Measurements from ENCODE around the gene ITM2C.
A peak's percentile ranks its signal among the peaks of the same experiment; 100 is the strongest.

ITM2C gene

DNA sequence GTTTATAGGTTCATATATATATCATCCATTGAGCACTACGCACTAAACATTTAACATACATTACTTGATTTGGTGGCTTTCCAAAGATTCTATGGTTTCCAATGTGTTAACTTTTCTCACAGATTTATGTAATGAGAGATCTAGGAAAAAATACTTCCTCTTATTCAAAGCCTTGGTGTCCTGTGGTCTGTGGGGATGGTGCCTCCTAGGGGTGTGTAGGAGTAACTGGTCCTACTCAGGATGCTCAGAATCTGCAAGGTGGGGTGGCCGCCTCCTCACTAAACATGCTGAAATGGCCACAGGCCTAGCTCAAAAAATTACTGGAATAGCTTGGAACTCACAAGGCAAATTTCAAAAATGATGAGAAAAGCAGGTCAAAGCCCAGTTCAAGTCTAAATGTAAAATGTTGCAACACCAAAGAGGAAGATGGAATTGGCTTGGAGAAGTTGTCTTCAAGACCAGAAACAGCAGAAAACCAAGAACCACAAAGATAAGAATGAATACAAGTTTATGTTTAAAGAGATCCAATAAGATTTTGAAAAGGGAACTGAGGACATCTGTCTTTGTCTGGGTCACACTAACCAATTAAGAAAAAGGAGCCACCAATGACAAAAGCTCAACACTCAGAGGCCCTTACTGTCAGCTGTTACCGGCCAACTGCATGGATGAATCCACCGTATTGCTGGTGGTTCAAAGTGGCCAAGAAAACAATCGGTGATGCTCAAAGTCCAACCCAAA lies 48.8 kb downstream of the ITM2C start:
- in situ Hi-C loops (cut with HindIII; ENCODE audit: low pct_ligation_motif_present, low pct_unique_long_range_greater_than_20kb, low sequenced_read_pairs) = no loop called here
- DNase-seq = peak; percentile 38

DNA sequence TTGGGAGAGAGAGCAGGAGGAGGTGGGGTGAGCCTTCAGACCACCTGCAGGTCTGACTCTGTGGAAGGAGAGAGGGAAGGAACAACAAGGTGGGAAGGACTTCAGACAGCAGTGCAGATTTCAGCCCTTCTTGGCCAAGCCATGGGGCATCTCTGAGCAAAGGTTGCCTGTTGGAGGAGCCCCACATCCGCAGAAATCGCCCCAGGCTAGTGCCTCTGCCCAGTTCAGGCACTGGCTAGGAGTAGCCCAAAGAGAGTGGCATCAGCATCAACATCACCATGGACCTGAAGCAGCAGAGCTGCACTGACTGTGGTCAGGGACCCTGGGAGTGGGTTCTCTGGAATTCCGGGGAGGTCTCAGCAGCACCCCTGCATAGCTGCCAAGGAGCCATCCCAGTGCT lies 50.1 kb downstream of the ITM2C start:
- no peak for DNase-seq
- in situ Hi-C loops (cut with HindIII; ENCODE audit: low pct_ligation_motif_present, low pct_unique_long_range_greater_than_20kb, low sequenced_read_pairs) = no loop called here

DNA sequence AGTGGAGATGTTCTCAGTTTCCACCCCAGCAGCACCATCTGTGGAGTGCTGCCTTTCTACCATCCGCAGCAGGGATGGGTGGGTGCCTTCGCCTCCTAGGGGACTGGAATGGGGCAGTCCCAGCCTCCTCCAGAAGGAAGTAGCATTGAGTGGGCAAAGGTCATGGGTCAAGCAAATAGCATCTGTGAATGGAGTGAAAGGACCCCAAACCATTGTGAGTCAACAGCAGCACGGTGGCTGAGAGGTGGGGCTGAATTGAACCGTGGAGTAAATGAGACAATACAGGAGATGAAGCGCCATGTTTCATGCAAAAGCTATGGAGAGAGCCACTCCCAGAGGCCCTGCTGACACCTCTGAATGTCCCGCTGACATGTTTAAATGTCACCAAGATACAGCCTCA lies 50.6 kb downstream of the ITM2C start:
- in situ Hi-C loops (cut with HindIII; ENCODE audit: low pct_ligation_motif_present, low pct_unique_long_range_greater_than_20kb, low sequenced_read_pairs) = no loop called here
- no peak for DNase-seq

DNA sequence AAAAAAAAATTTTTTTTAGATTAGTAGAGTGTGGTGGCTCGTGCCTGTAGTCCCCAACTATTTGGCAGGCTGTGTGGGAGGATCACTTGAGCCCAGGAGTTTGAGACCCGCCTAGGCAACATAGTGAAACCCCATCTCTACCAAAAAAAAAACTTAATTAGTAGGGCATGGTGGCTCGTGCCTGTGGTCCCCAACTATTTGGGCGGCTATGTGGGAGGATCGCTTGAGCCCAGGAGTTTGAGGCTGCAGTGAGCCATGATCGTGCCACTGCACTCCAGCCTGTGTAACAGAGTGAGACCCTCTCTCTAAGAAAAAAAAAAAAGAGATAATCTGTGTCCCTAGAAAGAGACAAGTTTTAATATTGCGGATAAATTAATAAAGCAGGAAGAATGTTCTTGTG lies 51.5 kb downstream of the ITM2C start:
- DNase-seq = no peak
- in situ Hi-C loops (cut with HindIII; ENCODE audit: low pct_ligation_motif_present, low pct_unique_long_range_greater_than_20kb, low sequenced_read_pairs) = no loop called here

DNA sequence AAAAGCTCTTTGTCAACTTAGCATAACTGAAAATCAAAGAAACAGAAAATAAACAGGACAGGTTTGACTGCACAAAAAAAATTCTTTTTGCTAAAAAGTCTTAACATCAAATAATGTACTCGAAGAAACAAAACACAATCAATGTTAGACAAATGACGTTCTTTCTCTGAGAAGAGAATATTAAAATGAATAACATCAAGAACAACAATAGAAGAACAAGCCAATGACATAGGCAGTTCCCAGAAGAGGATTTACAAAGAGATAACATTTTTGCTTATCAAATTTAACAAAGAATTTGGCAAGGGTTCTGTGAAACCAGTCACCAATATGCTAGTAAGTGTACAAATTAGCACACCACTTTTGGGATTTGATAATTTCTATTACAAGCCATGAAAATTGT lies 54.5 kb downstream of the ITM2C start:
- in situ Hi-C loops (cut with HindIII; ENCODE audit: low pct_ligation_motif_present, low pct_unique_long_range_greater_than_20kb, low sequenced_read_pairs) = no loop called here
- DNase-seq = no peak

DNA sequence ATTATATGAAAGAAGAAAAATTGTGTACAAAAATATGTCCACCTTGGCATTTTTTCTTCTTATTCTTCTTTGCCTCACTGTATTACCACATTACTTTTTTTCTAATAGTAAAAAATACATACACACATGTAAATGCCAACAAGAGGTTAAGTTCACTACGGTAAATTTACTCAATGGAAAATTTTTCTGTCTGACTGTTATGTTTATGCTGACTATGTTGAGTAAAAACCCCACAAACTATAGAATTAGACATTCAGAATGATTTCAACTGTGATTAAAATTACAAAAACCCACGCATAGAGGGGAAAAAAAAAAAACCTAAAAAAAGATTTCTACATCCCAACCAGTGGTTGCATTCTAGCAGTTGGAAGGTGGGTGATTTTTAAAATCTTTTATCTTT lies 54.9 kb downstream of the ITM2C start:
- in situ Hi-C loops (cut with HindIII; ENCODE audit: low pct_ligation_motif_present, low pct_unique_long_range_greater_than_20kb, low sequenced_read_pairs) = no loop called here
- DNase-seq = no peak

DNA sequence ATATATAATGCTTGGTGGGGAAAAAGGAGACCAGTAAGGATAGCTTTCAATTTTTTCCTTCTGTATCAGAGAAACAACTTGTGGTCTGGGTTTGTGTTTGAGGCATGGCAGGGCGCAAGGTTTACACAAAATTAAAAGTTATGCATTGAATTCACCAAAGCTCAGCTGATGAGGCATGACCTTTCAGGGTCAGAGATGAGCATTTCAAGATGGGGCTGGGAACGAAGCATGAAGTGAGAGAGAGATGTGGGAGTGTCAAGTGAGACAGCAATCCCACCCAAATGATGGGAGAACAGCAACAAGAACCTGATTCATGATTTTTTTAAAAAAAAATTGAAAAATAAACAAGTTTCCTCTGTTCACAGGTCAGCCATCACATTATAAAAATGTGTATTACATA lies 55.4 kb downstream of the ITM2C start:
- in situ Hi-C loops (cut with HindIII; ENCODE audit: low pct_ligation_motif_present, low pct_unique_long_range_greater_than_20kb, low sequenced_read_pairs) = no loop called here
- DNase-seq = no peak

DNA sequence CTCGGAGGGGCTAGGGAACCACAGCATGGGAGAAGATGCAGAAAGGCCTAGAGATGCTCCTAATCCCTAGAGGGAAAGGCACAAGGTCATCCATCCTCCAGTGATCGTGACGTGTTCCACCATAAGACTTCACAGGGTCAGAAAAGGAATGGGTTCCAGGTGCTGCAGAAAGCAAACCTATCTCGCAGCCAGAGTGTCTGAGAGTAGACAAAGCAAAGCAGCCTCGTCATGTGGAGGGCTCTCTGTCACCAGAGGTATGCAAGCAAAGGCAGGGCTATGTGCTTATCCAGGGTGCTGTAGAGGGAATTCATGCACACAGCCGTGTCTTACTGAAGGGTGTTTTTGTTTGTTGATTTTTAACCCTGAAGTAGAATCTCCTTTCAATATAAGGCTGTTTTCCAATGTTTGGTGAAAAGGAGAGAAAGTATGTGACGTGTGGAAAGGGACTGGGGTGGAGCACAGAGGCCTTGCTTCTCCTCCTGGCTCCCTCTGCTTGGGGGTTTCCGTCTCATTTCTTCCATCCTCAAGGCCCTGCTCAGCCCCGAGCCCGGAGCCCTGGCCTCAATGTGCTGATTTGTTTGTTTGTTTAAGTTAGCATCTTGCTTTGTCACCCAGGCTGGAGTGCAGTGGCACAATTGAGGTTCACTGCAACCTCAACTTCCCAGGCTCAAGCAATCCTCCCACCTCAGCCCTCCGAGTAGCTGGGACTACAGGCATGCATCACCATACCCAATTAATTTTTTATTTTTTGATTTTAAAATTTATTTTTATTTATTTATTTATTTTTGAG lies 57.3 kb downstream of the ITM2C start:
- in situ Hi-C loops (cut with HindIII; ENCODE audit: low pct_ligation_motif_present, low pct_unique_long_range_greater_than_20kb, low sequenced_read_pairs) = no loop called here
- DNase-seq = no peak

DNA sequence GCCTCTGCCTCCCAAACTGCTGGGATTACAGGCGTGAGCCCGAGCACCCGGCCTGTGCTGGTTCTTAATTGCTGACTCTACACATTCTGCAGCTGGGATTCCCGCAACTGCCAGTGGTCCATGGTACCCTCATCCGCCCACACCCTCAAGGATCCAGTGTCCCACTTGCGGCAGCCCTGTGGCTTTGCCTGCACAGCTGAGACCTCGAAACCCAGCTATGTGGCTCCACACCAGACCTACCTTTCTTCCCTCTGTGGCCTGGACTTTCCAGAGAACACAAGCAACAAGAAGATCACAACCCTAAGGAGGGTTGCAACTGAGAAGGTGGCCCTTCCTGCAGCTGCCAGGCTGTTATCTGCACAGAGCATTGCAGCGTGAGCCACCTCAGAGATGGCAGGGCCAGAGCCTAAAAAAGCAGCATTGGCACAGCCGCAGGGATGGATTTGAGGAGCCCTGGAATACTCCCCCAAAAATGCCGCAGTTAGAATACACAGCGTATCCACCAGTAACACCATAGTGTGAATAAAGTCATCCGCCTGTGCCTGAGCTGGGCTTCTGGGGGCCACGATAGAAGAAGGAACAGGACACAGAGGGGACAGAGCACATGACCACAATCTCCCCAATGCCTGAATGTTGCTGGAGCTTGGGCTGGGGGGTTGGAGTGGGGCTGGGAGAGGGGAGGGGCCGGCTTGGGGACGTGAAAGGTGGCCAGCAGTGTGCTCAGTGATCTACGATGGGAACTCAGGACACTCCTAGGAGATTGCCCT lies 58.4 kb downstream of the ITM2C start:
- in situ Hi-C loops (cut with HindIII; ENCODE audit: low pct_ligation_motif_present, low pct_unique_long_range_greater_than_20kb, low sequenced_read_pairs) = no loop called here
- no peak for DNase-seq

DNA sequence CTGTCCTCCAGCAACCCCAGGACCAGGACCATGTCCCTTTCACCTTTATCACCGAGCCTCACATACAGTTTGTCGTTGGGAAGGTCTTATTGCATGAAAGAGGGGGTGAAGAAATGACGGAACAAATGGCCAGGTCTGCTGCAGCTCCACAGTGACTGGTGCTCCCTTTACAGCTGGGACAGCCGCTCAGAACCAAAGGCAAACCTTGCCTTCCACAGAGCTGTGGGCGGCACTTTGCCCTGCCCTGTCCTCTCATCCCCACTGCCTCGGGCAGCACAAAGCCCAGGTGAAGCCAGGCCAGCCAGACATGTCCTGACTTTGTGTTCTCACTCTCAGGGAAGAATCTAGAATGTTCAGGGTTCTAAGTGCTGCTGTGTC lies 59.3 kb downstream of the ITM2C start:
- DNase-seq = no peak
- in situ Hi-C loops (cut with HindIII; ENCODE audit: low pct_ligation_motif_present, low pct_unique_long_range_greater_than_20kb, low sequenced_read_pairs) = no loop called here

DNA sequence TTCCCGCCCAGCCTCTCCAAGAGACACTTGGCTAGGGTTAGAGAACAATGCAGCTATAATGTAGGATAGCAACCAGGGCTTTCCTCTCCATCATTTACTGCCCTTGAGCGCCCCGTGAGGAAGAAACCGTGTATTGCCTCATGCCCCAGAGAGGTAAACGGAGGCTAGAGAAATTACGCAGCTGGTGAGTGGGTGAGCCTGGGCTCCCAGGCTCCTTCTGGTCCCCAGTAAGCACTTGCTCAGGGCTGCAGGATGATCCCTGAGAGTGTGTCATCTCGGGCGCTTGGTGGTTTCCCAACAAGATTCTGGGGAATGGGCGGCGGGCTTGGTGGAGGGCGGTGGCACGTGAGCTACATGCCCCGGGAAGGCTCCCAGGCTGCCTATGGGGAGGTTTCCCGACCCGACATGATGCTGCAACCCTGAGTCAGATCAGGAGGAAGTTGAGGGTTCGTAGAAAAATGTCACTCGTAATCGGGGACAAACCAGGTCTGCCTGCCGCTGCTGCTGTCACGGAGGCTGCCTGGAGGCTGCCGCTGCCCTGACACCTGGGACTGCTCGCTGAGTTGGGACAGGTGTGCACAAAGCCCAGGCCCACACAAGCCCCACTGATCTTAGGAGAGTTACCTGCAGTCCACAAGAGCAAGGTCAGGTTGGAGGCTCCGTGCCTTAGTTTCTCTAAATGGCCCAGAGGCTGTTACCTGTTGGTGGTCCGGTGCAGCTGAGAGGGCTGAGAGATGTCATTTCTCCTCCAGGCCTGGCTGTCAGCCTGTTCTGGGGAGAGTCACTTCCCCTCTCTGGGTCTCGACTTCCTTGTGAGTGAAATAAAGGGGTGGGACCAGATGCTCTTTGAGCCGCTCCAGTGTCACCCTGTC lies 60.0 kb downstream of the ITM2C start, which contains the start of gene GPR55:
Gene GPR55 (minus strand): TSS at position 773 of the 872 bp plus-strand sequence. CDS start 14,280 bp downstream, outside the sequence.
- in situ Hi-C loops (cut with HindIII; ENCODE audit: low pct_ligation_motif_present, low pct_unique_long_range_greater_than_20kb, low sequenced_read_pairs) = no loop called here
- DNase-seq = no peak

DNA sequence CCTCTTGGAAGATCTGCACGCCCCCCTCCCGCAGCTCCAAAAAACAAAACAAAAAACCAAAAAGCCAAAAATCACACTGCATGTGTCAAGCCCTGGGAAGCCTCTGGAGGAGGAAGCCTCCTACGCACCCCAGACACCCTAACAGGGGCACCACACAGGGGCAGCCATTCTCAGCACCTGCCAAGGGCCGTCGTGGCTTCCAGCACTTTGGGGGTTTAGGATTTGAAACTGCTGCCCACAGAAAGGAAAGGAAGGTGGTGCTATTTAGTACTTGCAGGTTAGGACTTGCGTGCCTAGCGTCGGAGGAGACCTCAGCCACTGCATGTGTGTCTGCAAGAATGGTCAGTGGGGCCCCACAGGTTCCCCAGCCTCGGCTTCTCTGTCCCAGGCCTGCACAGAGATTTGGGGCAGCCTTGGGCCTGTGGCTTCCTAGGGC lies 60.7 kb downstream of the ITM2C start:
- in situ Hi-C loops (cut with HindIII; ENCODE audit: low pct_ligation_motif_present, low pct_unique_long_range_greater_than_20kb, low sequenced_read_pairs) = no loop called here
- no peak for DNase-seq

DNA sequence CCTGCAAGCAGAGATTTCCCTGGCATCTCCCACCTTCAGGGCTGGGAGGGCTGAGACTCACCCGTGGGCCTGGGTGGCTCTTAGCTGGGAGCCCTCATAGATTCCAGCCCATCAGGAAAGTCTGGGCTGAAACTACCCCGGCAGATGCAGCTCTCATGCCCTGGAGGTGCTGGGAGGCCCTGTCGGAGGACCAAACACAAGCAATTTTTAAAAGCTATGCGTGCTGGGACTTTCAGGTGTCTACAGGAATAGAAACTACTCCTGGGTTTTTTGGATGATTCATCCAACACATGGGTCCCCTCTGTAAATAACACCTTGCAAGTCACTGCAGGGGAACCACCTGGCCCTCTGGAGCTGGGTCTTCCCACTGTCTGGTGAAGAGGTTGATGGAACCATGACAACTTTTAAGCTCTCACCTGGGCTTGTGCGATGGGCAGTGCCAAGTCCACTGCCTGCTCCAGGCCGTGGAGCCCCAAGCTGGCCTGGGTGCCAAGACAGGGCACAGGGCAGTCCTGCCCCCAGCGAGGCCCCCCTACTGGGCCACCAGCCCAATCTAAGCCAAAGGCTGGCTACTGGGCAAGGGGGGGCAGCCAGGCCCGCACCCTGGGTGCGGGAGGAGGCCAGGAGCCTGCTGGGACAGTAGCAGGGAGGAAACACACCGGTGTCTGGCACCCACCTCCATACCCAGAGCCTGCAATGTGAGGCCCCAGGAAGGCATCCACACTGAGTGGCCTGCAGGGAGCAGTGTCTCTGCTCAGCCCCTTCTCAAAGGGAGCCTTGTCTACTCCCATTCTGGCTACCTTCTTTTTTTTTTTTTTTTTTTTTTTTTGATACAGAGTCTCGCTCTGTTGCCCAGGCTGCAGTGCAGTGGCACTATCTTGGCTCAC lies 61.4 kb downstream of the ITM2C start:
- in situ Hi-C loops (cut with HindIII; ENCODE audit: low pct_ligation_motif_present, low pct_unique_long_range_greater_than_20kb, low sequenced_read_pairs) = no loop called here
- DNase-seq = peak; percentile 28

DNA sequence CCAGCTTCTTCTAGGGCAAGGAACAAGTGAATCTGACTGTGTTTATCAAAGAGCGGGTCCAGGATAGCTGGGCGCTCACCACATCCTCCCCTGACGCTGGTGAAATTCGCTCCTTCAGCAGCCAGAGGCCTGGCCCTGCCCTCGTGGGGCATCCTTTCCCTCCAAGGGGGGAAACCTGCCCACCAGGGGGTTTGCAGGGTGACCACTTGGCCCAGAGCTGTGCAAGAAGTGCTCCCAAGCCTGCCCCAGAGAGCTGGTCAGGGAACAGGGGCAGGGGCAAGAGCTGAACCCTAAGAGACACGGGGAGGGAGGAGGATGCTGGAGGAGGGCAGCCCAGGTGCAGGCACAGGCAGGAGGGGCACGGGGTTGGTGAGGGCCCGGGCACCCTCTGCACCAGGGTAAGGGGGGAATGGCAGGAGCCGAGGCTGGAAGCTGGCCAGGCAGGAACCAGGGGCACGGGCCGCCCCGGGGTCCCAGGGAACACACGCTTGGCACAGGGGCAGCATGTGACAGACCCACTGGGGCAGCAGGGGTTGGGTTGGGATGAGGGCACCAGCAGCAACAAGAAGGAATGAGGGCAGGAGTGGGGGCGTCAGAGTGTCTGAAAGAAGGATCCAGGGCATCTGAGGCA lies 63.1 kb downstream of the ITM2C start:
- no peak for DNase-seq
- in situ Hi-C loops (cut with HindIII; ENCODE audit: low pct_ligation_motif_present, low pct_unique_long_range_greater_than_20kb, low sequenced_read_pairs) = no loop called here
